GM23338 (cell line): ENCODE results near the gene RGS19.

Experiments used
- CTCF ChIP-seq, 2 experiments: fragments of 200-600 bp in 1 of 2; sonication (generic) in 1 of 2; conservative IDR thresholded peaks; 2 replicates each; pipeline versions ENCODE4 v1.5.1 to v1.6.1; 2016 to 2017; ENCODE audit warnings: antibody characterized with exemption in 2 of 2, low read depth in 2 of 2, mild to moderate bottlenecking in 2 of 2, moderate library complexity in 1 of 2
- ETS1 ChIP-seq: IDR thresholded peaks from 2 replicates; pipeline ENCODE4 v1.6.1; 2016; ENCODE audit warnings: antibody characterized with exemption
- EZH2 ChIP-seq: fragments of 200-600 bp; sonication (generic); IDR thresholded peaks from one replicate; pipeline ENCODE4 v1.8.0; 2017; ENCODE audit warnings: antibody characterized with exemption, mild to moderate bottlenecking, low read depth; ENCODE audit not compliant: unreplicated experiment
- EZH2phosphoT487 ChIP-seq: fragments of 200-600 bp; sonication (generic); IDR thresholded peaks from one replicate; pipeline ENCODE4 v1.8.1; 2018; ENCODE audit warnings: antibody characterized with exemption; ENCODE audit not compliant: unreplicated experiment
- JUNB ChIP-seq: IDR thresholded peaks from one replicate; pipeline ENCODE4 v1.6.1; 2016; ENCODE audit warnings: antibody characterized with exemption; ENCODE audit not compliant: unreplicated experiment
- NANOG ChIP-seq: IDR thresholded peaks from 2 replicates; pipeline ENCODE4 v1.6.1; 2016; ENCODE audit warnings: antibody characterized with exemption, borderline replicate concordance
- STAT1 ChIP-seq: IDR thresholded peaks from one replicate; pipeline ENCODE4 v1.6.1; 2016; ENCODE audit warnings: antibody characterized with exemption; ENCODE audit not compliant: unreplicated experiment
- ZNF331 ChIP-seq: fragments of 250-450 bp; sonication (Bioruptor Pico); IDR thresholded peaks from 2 replicates; pipeline ENCODE4 v1.5.0; 2020; ENCODE audit warnings: low read depth, mild to moderate bottlenecking, moderate library complexity

DNA sequence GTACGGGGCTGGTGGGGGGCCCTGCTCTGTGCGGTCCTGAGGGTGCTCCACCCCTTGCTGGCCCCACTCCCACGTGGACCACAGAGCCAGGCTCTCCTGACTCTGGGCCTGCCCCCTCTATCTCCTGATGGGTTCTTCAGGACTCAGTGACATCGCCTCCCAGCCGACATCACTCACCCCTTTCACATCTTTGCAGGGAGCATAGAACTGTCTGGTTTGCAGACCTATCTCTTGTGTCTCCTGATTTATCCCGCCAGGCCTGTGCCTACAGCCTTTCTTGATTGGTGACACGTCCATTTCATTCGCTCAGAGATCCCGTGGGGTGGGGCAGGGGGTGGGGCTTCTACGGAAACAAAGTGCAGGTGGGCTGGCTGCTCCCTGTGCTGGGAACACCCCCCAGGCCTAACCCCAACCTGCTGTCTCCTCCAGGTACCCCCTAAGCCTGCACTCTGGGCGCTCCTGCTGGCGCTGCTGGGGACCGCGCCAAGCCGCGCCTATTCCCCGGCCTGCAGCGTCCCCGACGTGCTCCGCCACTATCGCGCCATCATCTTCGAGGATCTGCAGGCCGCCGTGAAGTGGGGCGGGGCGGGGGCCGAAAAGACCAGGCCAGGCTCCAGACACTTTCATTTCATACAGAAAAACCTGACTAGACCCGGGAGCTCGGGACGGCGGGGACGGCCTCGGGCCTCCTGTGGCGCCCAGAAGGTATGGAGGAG is 41.7 kb downstream of the RGS19 start:
- TF ChIP-seq CTCF (conservative IDR thresholded peaks at IDR 0.05; ENCODE audit: low read depth in 2 of 2) (no peak), EZH2phosphoT487 (no peak), EZH2 (no peak), STAT1 (no peak), ETS1 (no peak), NANOG (no peak), ZNF331 (CRISPR knock-in tag) (no peak), JUNB (no peak)
